Fibroblast of upper back skin (primary cell): ENCODE results near the gene UBASH3B.
"Not testable (repeated sequence)": the region's sequence is repeated elsewhere in the genome, so short reads cannot be mapped to it uniquely, and the experiment has no call there.

Source experiments
- DNase-seq: peaks from one replicate; pipeline ENCODE4 v3.0.0-alpha.2; 2013

The UBASH3B gene

GRCh38 chr11:122821169-122821568 lies 165.6 kb downstream of the UBASH3B start:
- DNase-seq, result no peak

GRCh38 chr11:122822241-122822640 lies 166.7 kb downstream of the UBASH3B start:
- DNase-seq, result no peak

GRCh38 chr11:122823564-122823963 lies 168.0 kb downstream of the UBASH3B start:
- DNase-seq, result no peak

- peak; percentile 43 for DNase-seq
These were observed 173.8 kb downstream of the UBASH3B start for GRCh38 chr11:122829371-122829770.

GRCh38 chr11:122832297-122832696 lies 176.8 kb downstream of the UBASH3B start:
- not testable (repeated sequence) for DNase-seq

DNA sequence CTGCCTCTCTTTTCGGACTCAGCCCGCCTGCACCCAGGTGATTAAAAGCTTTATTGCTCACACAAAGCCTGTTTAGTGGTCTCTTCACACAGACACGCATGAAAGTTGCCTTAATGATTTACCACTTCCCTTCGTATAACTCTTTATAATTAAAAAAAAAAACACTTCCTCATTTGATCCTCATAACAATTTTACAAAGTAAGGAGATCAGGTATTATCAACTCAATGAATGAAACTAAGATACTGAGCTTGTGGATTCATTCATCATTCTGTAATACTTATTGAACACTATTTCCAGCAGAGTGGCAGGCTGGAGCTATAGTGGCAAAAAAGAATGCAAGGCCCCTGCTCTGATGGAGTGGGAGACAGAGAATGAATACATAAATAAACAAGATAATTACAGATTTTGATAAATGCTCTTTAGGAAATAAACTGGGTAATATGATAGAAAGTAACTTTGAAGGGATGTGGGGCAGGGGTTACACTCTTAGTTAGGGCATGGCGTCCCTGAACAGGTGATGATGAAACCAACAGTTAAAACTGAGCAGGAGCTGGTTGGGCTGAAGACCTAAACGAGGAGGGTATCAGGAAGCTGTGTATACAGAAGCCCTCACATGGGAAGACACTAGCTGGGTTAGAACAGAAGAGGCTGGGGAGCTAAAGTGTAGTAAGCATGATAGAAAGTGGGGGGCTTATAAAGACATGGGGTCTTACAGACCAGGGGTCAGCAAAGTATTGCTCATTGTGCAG lies 177.4 kb downstream of the UBASH3B start:
- DNase-seq, result no peak

- no peak for DNase-seq
These were observed 178.4 kb downstream of the UBASH3B start for GRCh38 chr11:122833846-122834464.

DNA sequence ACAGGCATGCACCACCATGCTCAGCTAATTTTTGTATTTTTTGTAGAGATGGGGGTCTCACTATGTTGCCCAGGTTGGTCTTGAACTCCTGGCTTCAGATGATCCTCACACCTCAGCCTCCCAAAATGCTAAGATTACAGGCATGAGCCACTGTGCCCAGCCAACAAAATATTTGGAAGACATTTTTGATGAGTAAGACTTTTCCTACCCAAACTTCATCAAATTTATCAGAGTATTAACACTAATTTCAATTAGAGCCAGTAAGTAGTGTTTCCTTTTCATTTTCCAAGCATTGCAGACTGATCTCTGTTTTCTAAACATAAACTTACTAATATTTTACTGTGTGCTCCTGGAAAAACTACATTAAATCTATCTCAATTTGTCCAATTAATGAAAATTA lies 181.4 kb downstream of the UBASH3B start:
- no peak for DNase-seq

- no peak for DNase-seq
These were observed 182.2 kb downstream of the UBASH3B start for GRCh38 chr11:122837528-122838346.

DNA sequence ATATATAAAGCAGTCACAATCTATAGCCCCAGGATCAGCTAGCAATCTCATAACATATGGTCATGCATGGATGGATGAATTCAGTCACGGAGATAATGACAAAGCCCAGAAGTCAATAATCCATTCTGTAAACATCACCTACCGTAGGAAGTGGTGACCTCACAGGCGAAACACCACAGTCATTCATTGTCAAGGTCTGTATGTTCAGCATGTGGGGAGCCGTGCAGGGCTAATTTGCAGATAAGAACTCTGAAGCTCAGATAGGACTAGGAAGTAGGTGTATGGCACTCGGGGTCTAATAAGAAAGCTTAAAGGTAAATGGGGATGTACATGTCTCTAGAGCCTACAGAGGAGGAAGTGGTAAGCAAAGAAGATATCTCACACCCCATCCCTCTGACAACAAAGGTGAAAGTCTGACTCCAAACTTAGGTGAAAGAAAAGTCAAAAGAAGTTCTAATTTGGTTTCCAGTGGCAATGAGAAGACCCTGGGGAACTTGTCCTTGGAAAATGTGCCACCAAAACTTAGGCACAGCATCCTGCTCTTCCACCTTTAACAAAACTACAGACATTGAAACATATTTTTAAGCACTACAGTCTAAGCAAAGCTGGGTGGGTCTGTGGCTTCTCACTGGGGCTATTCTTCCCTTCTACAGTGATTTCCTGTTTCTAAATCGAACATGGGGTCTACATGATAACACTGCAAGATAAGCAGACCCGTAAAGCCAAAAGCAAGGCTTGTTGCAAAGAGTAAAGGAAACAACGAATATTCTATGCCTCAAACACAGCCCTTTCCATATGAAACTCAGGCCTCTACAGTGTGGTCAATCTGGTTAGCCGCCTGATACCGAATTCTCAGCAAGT lies 188.0 kb downstream of the UBASH3B start:
- DNase-seq, result no peak

DNA sequence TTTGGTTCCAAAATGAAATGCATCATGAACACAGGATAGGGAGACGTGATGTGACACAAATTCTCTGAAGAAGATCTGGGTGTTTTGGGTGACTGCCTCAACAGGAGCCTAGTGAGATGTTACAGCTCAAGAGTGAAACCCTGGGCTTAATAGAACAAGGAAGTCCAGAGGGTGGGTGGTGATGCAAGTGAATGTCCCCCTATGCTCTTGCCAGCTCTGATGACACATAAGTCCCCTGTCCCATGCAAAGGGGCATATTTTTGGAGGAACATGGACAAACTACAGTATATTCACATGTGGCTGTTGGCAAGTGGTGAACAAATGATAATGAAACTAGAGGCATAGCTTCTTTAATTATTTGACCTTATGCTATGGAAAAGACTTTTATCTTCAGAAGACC lies 191.9 kb downstream of the UBASH3B start:
- no peak for DNase-seq

DNA sequence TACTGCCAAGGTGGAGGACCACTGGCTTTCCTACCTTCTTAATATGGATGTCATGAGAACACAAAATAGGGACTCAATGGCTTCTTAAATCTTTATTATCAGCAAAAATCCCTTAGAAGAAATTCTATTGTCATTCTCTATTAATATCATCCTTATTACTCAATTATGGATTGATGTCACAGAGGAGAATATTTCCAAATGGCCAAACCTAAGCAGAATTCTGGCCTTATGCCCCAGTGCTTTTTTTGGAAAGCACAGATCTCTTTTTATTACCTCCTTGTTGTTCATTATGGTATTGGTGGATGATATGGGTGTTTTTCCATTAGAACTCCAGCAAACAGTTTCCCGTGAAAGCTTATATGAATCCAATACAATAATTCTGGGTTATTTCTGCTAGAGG lies 192.7 kb downstream of the UBASH3B start:
- DNase-seq, result no peak

GRCh38 chr11:122850076-122850631 lies 194.6 kb downstream of the UBASH3B start:
- peak; percentile 50 for DNase-seq

DNA sequence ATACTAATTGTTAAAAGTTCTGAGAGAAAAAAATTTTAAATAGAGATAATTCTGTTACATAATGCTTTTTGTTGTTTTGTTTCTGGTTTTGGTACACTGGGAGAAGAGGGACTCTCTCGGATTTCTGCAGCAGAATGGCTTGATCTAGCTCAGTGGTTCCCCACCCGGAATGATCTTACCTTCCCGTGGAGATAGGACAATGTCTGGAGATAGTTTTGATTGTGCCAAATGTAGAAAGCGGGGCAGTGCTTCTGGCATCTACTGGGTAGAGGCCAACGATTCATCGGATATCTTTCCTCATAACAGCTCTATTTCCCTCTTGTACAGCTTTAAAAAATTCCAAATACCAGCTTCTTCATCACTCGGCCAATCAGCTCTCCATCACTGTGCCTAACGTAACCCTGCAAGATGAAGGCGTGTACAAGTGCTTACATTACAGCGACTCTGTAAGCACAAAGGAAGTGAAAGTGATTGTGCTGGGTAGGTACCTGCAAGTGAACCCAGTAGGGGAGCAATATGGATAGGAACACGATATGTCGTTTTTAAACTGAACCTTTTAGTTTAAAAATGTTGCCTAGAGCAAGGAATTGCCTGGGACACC lies 195.9 kb downstream of the UBASH3B start:
- DNase-seq, result no peak

DNA sequence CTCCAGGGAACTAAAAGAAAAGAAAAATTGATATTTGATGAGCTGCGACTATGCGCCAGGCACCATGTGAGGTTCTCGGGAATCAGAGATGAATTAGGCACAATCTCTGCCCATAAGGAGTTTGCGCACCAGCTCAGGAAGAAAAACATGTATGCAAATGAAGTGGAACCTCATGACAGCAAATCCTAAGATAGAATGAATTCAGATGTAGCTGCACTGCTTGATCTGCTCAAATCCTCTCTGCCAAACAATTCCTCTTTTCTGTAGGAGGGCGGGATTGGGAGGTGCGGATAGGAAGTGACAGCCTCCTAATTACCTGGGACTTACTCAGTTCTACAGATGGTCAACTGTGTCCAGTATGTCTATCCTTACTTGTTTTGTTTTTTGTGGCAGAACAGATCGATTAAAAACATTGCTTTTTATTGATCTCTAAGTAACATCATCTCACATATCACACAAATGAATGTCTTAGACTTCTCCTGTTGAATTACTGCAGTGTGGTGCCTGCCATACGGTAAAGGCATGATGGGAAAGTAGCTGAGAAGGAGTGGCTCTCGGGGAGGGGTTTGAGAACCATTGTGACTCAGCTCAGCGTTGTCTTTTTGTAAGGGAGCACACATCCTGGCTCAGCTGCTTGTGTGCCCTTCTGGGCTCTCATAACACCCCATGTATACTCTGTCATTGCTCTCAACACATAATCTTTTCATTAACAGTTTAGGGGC lies 196.7 kb downstream of the UBASH3B start:
- DNase-seq, result peak; percentile 50

- no peak for DNase-seq
These were observed 197.3 kb downstream of the UBASH3B start for GRCh38 chr11:122852796-122853160.

DNA sequence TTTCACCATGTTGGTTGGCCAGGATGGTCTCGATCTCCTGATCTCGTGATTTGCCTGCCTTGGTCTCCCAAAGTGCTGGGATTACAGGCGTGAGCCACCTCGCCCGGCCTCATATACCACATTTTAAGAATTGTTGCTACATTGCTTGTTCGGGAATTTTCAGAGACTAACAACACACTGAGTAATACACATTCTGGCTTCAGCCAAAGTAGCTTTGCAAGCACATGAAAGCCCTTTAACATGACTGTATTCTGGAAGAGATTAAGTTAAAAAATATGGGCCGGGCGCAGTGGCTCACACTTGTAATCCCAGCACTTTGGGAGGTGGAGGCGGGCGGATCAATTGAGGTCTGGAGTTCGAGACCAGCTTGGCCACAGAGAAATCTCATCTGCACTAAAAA lies 197.7 kb downstream of the UBASH3B start:
- peak; percentile 27 for DNase-seq

DNA sequence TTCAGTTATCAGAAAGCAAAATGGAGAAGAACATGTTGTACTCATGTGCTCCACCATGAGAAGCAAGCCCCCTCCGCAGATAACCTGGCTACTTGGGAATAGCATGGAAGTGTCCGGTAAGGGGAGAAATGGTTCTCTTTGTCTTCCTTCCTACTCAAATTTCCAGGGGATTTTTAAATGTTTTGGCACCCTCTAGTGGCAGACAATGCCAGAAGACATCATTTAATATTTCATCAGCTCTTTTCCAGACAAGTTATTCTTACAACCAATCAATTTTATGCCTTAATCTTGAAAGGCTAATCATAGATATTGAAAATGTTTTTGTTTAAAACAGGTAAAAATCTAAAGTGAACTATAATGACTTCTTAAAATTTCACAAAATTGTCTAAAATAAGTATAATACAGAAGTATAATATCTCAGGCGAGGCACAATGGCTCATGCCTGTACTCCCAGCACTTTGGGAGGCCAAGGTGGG lies 198.5 kb downstream of the UBASH3B start:
- peak; percentile 88 for DNase-seq

- DNase-seq, result no peak
These were observed 206.1 kb downstream of the UBASH3B start for GRCh38 chr11:122861631-122862030.

DNA sequence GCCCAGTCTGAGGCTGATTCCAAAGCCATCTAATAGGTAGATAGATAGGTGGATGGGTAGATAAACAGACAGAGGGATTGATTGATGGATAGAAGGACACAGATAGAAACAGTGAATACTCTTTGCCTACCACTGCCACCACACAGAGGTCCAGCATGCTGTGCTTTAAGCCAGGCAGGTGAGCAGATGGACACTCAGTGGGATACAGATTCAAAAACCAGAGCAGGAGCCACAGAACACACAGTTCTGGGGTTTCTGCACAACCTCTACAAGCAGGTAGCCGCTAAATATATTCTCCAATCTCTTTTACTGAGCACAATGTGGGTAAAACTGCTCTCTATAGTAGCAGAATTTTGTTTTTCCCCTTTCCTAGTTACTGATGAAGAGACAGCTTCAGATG lies 206.6 kb downstream of the UBASH3B start:
- DNase-seq, result no peak

GRCh38 chr11:122863154-122863553 lies 207.6 kb downstream of the UBASH3B start:
- DNase-seq, result not testable (repeated sequence)
